WTC11 (cell line): ENCODE measurements around the gene SPG11. TPM values are rescaled to one million over a fixed set of nuclear protein-coding genes. Genes with fewer than 3 reads are reported as not detected.

Experiments
- ATAC-seq: fragments of 200-7000 bp; cut with Tn5 transposase; 2 replicates; pipeline ENCODE4 v1.10.0; 2021; ENCODE audit warnings: mild to moderate bottlenecking, moderate library complexity
- CTCF ChIA-PET: fragments of 300-600 bp; sonication (Branson Sonifier 250); formaldehyde crosslinking; loops from one replicate; lab custom pipeline; 2021; ENCODE audit warnings: antibody characterized with exemption; lab: Charles Lee
- POLR2A ChIA-PET: fragments of 350-600 bp; sonication (Branson Sonifier 250); formaldehyde crosslinking; loops from one replicate; lab custom pipeline; 2021; ENCODE audit warnings: antibody characterized with exemption; lab: Charles Lee
- DNase-seq: peaks from one replicate; pipeline ENCODE4 v3.0.0; 2021; ENCODE audit warnings: low spot score
- H3K27ac Mint-ChIP-seq: 2 replicates; pipeline ENCODE4 v1.8.0; 2021; ENCODE audit warnings: mixed read lengths
- H3K27me3 Mint-ChIP-seq: 2 replicates; pipeline ENCODE4 v1.8.0; 2021; ENCODE audit warnings: low read depth, mild to moderate bottlenecking, moderate library complexity, mixed read lengths
- H3K36me3 Mint-ChIP-seq: 2 replicates; pipeline ENCODE4 v1.8.0; 2021; ENCODE audit warnings: mixed read lengths
- H3K4me1 Mint-ChIP-seq: 2 replicates; pipeline ENCODE4 v1.8.0; 2022; ENCODE audit warnings: mixed read lengths
- H3K4me3 Mint-ChIP-seq: 2 replicates; pipeline ENCODE4 v1.8.0; 2021; ENCODE audit warnings: mild to moderate bottlenecking, moderate library complexity, mixed read lengths
- H3K9me3 Mint-ChIP-seq: 2 replicates; pipeline ENCODE4 v1.8.0; 2021; ENCODE audit warnings: mixed read lengths
- CBFB ChIP-seq: sonication (generic); formaldehyde crosslinking; IDR thresholded peaks from 2 replicates; pipeline ENCODE4 v1.8.1; 2022; ENCODE audit warnings: mild to moderate bottlenecking, low read depth, missing genetic modification reagents
- CREM ChIP-seq: sonication (generic); formaldehyde crosslinking; IDR thresholded peaks from 2 replicates; pipeline ENCODE4 v1.8.1; 2022; ENCODE audit warnings: mild to moderate bottlenecking, missing genetic modification reagents, moderate library complexity
- ESRRA ChIP-seq: sonication (generic); formaldehyde crosslinking; IDR thresholded peaks from 2 replicates; pipeline ENCODE4 v1.8.1; 2022; ENCODE audit warnings: mild to moderate bottlenecking, missing genetic modification reagents, borderline replicate concordance
- IRF2 ChIP-seq: sonication (generic); formaldehyde crosslinking; IDR thresholded peaks from 2 replicates; pipeline ENCODE4 v1.8.0; 2022; ENCODE audit warnings: low read depth, missing genetic modification reagents, borderline replicate concordance
- JAZF1 ChIP-seq: fragments of 250-450 bp; sonication (Bioruptor Pico); IDR thresholded peaks from 2 replicates; pipeline ENCODE4 v1.9.0; 2021; ENCODE audit warnings: moderate library complexity, mild to moderate bottlenecking, inconsistent platforms
- SMAD3 ChIP-seq: sonication (generic); formaldehyde crosslinking; IDR thresholded peaks from 2 replicates; pipeline ENCODE4 v1.8.0; 2022; ENCODE audit warnings: missing genetic modification reagents, mild to moderate bottlenecking, borderline replicate concordance
- TEAD4 ChIP-seq: sonication (generic); formaldehyde crosslinking; IDR thresholded peaks from 2 replicates; pipeline ENCODE4 v1.8.0; 2022; ENCODE audit warnings: mild to moderate bottlenecking, missing genetic modification reagents
- TP53 ChIP-seq: sonication (generic); formaldehyde crosslinking; IDR thresholded peaks from 2 replicates; pipeline ENCODE4 v1.8.1; 2023; ENCODE audit warnings: mild to moderate bottlenecking, missing genetic modification reagents
- ZBTB21 ChIP-seq: sonication (generic); formaldehyde crosslinking; IDR thresholded peaks from 2 replicates; pipeline ENCODE4 v1.8.1; 2023; ENCODE audit warnings: mild to moderate bottlenecking, missing genetic modification reagents, borderline replicate concordance
- ZNF396 ChIP-seq: fragments of 250-450 bp; sonication (Bioruptor Pico); IDR thresholded peaks from 2 replicates; pipeline ENCODE4 v1.8.0; 2021; ENCODE audit warnings: mild to moderate bottlenecking, moderate library complexity, borderline replicate concordance
- total RNA-seq: library from RNA; stranded (reverse); gene quantifications from 3 replicates; pipeline ENCODE4 v1.2.3, GENCODE V29; 2021
- TF ChIP-seq, protein P1 (sequence below): fragments of 200-600 bp; IDR thresholded peaks from 2 replicates; pipeline ENCODE4 v1.8.0; 2022; ENCODE audit warnings: antibody characterized with exemption
- TF ChIP-seq, protein P2 (sequence below): fragments of 250-450 bp; sonication (Bioruptor Pico); IDR thresholded peaks from 2 replicates; pipeline ENCODE4 v2.1.2; 2022; ENCODE audit warnings: mild to moderate bottlenecking, moderate library complexity
- TF ChIP-seq, protein P3 (sequence below): sonication (generic); formaldehyde crosslinking; IDR thresholded peaks from 2 replicates; pipeline ENCODE4 v1.8.1; 2023; ENCODE audit warnings: mild to moderate bottlenecking, missing genetic modification reagents
- TF ChIP-seq, protein P4 (sequence below): sonication (generic); formaldehyde crosslinking; IDR thresholded peaks from 2 replicates; pipeline ENCODE4 v1.8.1; 2022; ENCODE audit warnings: low read depth, missing genetic modification reagents, borderline replicate concordance
- TF ChIP-seq, protein P5 (sequence below): fragments of 250-450 bp; sonication (Bioruptor Pico); IDR thresholded peaks from 2 replicates; pipeline ENCODE4 v1.9.0; 2021; ENCODE audit warnings: moderate library complexity, mild to moderate bottlenecking, inconsistent platforms, borderline replicate concordance
- TF ChIP-seq, protein P6 (sequence below): sonication (generic); formaldehyde crosslinking; IDR thresholded peaks from 2 replicates; pipeline ENCODE4 v1.8.0; 2022; ENCODE audit warnings: mild to moderate bottlenecking, missing genetic modification reagents
- TF ChIP-seq, protein P7 (sequence below): sonication (generic); formaldehyde crosslinking; IDR thresholded peaks from 2 replicates; pipeline ENCODE4 v1.8.1; 2023; ENCODE audit warnings: mild to moderate bottlenecking, missing genetic modification reagents
- TF ChIP-seq, protein P8 (sequence below): sonication (generic); formaldehyde crosslinking; IDR thresholded peaks from 2 replicates; pipeline ENCODE4 v1.8.1; 2023; ENCODE audit warnings: mild to moderate bottlenecking, missing genetic modification reagents, borderline replicate concordance

Gene SPG11
- total RNA-seq, 1 experiment from 2014 or later, result 46.4 TPM

DNA sequence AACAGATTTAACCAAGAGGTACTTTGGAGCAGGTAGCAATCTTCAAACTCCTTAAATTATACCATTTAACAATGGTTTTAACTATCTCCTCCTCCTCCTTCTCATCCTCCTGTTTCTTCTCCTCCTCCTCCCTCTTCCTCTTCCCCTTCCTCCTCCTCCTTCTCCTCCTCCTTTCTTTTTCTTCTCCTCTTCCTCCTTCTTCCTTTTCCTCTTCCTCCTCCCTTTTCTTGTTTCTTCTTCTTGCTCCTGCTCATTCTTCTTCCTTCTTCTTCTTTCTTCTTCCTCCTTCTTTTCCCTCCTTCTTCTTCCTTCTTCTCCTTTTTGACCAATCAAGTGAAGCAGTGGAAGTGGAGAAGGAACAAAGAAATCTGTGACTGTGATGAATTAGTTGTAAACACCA lies 33.6 kb upstream of the SPG11 start (continued):
- TF ChIP-seq, protein P1, sequence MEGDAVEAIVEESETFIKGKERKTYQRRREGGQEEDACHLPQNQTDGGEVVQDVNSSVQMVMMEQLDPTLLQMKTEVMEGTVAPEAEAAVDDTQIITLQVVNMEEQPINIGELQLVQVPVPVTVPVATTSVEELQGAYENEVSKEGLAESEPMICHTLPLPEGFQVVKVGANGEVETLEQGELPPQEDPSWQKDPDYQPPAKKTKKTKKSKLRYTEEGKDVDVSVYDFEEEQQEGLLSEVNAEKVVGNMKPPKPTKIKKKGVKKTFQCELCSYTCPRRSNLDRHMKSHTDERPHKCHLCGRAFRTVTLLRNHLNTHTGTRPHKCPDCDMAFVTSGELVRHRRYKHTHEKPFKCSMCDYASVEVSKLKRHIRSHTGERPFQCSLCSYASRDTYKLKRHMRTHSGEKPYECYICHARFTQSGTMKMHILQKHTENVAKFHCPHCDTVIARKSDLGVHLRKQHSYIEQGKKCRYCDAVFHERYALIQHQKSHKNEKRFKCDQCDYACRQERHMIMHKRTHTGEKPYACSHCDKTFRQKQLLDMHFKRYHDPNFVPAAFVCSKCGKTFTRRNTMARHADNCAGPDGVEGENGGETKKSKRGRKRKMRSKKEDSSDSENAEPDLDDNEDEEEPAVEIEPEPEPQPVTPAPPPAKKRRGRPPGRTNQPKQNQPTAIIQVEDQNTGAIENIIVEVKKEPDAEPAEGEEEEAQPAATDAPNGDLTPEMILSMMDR, result no peak
- TF ChIP-seq, protein P2, sequence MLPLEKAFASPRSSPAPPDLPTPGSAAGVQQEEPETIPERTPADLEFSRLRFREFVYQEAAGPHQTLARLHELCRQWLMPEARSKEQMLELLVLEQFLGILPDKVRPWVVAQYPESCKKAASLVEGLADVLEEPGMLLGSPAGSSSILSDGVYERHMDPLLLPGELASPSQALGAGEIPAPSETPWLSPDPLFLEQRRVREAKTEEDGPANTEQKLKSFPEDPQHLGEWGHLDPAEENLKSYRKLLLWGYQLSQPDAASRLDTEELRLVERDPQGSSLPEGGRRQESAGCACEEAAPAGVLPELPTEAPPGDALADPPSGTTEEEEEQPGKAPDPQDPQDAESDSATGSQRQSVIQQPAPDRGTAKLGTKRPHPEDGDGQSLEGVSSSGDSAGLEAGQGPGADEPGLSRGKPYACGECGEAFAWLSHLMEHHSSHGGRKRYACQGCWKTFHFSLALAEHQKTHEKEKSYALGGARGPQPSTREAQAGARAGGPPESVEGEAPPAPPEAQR (CRISPR knock-in tag), result no peak
- TF ChIP-seq, protein P3, sequence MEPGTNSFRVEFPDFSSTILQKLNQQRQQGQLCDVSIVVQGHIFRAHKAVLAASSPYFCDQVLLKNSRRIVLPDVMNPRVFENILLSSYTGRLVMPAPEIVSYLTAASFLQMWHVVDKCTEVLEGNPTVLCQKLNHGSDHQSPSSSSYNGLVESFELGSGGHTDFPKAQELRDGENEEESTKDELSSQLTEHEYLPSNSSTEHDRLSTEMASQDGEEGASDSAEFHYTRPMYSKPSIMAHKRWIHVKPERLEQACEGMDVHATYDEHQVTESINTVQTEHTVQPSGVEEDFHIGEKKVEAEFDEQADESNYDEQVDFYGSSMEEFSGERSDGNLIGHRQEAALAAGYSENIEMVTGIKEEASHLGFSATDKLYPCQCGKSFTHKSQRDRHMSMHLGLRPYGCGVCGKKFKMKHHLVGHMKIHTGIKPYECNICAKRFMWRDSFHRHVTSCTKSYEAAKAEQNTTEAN (CRISPR knock-in tag), result no peak
- TF ChIP-seq SMAD3 (CRISPR knock-in tag), result no peak
- TF ChIP-seq JAZF1 (CRISPR knock-in tag), result no peak
- TF ChIP-seq, protein P4, sequence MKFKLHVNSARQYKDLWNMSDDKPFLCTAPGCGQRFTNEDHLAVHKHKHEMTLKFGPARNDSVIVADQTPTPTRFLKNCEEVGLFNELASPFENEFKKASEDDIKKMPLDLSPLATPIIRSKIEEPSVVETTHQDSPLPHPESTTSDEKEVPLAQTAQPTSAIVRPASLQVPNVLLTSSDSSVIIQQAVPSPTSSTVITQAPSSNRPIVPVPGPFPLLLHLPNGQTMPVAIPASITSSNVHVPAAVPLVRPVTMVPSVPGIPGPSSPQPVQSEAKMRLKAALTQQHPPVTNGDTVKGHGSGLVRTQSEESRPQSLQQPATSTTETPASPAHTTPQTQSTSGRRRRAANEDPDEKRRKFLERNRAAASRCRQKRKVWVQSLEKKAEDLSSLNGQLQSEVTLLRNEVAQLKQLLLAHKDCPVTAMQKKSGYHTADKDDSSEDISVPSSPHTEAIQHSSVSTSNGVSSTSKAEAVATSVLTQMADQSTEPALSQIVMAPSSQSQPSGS (CRISPR knock-in tag), result no peak
- TF ChIP-seq, protein P5, sequence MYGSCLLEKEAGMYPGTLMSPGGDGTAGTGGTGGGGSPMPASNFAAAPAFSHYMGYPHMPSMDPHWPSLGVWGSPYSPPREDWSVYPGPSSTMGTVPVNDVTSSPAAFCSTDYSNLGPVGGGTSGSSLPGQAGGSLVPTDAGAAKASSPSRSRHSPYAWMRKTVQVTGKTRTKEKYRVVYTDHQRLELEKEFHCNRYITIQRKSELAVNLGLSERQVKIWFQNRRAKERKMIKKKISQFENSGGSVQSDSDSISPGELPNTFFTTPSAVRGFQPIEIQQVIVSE (CRISPR knock-in tag), result no peak
- no peak for TF ChIP-seq ZBTB21 (CRISPR knock-in tag)
- TF ChIP-seq ZNF396 (CRISPR knock-in tag), result no peak

DNA sequence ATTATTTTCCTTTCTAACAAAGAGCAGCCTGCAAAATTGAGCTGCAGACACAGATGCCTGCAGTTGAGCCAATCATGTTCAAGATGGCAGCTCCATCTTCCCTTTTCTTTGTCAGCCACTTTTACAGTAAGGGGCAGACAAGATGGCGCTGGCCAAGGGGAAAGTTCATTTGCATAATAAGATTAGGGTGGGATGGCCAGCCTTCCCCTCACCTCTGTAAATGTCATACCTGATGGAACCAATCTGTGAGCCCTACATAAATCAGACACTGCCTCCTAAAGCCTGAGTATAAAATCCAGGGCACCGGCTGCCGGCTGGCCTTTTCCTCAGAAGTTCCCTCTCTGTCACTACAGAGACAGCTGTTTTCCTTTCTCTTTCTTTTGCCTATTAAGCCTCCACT lies 31.8 kb upstream of the SPG11 start:
- ATAC-seq, result no peak
- POLR2A ChIA-PET, result no interaction called here

DNA sequence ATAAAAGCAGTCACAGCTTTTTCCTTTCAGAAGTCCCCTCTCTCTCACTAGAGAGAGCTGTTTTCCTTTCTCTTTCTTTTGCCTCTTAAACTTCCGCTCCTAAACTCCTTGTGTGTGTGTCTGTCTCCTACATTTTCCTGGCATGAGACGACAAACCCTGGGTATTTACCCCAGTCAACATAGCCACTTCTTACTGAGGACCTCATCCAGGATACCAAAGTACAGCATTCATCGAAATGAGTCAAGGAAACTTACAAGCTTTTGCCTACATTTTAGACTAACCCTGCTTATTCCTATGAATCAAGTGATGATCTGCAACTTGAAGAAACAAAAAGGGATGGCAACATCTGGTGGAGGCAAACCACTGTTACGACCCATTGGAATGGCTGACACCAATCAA lies 31.0 kb upstream of the SPG11 start:
- DNase-seq (no peak), ATAC-seq (no peak)
- Mint-ChIP-seq H3K9me3 (peaks cover 2% of the 10 kb centered on the region; the same call in 1 of the 2 replicates), H3K4me1 (no peaks in the 10 kb centered on the region), H3K27me3 (peaks cover 4% of the 10 kb centered on the region; the same call in 1 of the 2 replicates), H3K36me3 (no peaks in the 10 kb centered on the region), H3K4me3 (no peak overlapping the region), H3K27ac (no peak overlapping the region; the same call in 1 of the 2 replicates)
- CTCF ChIA-PET, result interaction anchor here (1.0 to 1.1 kb wide), 2 partner anchors 31 to 43 kb away, joined by 3 to 4 read pairs; partner anchors contain the start of gene SPG11
- POLR2A ChIA-PET, result no interaction called here
- TF ChIP-seq, protein P6, sequence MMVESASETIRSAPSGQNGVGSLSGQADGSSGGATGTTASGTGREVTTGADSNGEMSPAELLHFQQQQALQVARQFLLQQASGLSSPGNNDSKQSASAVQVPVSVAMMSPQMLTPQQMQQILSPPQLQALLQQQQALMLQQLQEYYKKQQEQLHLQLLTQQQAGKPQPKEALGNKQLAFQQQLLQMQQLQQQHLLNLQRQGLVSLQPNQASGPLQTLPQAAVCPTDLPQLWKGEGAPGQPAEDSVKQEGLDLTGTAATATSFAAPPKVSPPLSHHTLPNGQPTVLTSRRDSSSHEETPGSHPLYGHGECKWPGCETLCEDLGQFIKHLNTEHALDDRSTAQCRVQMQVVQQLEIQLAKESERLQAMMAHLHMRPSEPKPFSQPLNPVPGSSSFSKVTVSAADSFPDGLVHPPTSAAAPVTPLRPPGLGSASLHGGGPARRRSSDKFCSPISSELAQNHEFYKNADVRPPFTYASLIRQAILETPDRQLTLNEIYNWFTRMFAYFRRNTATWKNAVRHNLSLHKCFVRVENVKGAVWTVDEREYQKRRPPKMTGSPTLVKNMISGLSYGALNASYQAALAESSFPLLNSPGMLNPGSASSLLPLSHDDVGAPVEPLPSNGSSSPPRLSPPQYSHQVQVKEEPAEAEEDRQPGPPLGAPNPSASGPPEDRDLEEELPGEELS, result no peak
- TF ChIP-seq CBFB (CRISPR knock-in tag) (no peak), CREM (no peak), TP53 (CRISPR knock-in tag) (no peak), JAZF1 (CRISPR knock-in tag) (no peak)
- TF ChIP-seq, protein P7, sequence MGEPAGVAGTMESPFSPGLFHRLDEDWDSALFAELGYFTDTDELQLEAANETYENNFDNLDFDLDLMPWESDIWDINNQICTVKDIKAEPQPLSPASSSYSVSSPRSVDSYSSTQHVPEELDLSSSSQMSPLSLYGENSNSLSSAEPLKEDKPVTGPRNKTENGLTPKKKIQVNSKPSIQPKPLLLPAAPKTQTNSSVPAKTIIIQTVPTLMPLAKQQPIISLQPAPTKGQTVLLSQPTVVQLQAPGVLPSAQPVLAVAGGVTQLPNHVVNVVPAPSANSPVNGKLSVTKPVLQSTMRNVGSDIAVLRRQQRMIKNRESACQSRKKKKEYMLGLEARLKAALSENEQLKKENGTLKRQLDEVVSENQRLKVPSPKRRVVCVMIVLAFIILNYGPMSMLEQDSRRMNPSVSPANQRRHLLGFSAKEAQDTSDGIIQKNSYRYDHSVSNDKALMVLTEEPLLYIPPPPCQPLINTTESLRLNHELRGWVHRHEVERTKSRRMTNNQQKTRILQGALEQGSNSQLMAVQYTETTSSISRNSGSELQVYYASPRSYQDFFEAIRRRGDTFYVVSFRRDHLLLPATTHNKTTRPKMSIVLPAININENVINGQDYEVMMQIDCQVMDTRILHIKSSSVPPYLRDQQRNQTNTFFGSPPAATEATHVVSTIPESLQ (CRISPR knock-in tag), result no peak
- TF ChIP-seq, protein P5 (CRISPR knock-in tag), result no peak
- TF ChIP-seq, protein P8, sequence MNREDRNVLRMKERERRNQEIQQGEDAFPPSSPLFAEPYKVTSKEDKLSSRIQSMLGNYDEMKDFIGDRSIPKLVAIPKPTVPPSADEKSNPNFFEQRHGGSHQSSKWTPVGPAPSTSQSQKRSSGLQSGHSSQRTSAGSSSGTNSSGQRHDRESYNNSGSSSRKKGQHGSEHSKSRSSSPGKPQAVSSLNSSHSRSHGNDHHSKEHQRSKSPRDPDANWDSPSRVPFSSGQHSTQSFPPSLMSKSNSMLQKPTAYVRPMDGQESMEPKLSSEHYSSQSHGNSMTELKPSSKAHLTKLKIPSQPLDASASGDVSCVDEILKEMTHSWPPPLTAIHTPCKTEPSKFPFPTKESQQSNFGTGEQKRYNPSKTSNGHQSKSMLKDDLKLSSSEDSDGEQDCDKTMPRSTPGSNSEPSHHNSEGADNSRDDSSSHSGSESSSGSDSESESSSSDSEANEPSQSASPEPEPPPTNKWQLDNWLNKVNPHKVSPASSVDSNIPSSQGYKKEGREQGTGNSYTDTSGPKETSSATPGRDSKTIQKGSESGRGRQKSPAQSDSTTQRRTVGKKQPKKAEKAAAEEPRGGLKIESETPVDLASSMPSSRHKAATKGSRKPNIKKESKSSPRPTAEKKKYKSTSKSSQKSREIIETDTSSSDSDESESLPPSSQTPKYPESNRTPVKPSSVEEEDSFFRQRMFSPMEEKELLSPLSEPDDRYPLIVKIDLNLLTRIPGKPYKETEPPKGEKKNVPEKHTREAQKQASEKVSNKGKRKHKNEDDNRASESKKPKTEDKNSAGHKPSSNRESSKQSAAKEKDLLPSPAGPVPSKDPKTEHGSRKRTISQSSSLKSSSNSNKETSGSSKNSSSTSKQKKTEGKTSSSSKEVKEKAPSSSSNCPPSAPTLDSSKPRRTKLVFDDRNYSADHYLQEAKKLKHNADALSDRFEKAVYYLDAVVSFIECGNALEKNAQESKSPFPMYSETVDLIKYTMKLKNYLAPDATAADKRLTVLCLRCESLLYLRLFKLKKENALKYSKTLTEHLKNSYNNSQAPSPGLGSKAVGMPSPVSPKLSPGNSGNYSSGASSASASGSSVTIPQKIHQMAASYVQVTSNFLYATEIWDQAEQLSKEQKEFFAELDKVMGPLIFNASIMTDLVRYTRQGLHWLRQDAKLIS, result no peak

More for the DNA sequence above, 31.8 kb upstream of the SPG11 start:
- Mint-ChIP-seq H3K9me3 (peaks cover 7% of the 10 kb centered on the region; the same call in 1 of the 2 replicates), H3K4me1 (no peaks in the 10 kb centered on the region), H3K27me3 (peaks cover 7% of the 10 kb centered on the region; the same call in 1 of the 2 replicates), H3K36me3 (no peaks in the 10 kb centered on the region), H3K27ac (no peak overlapping the region), H3K4me3 (no peak overlapping the region)
- no peak for DNase-seq
- no peak for TF ChIP-seq IRF2 (CRISPR knock-in tag)
- no peak for TF ChIP-seq TEAD4 (CRISPR knock-in tag)
- no peak for TF ChIP-seq ESRRA (CRISPR knock-in tag)
- CTCF ChIA-PET, result interaction anchor here (1.1 kb wide), 1 partner anchor 42 kb away, joined by 3 read pairs; no protein-coding TSS in a partner anchor
